ENCODE results near the gene MS4A4E. TPM values are rescaled to one million over a fixed set of nuclear protein-coding genes. Genes with fewer than 3 reads are reported as not detected.

Gene MS4A4E
- total and polyA plus RNA-seq, 2 donors (not counting 3 experiments of a cell fraction or from before 2014, with no cell fraction given) = not detected

GRCh38 chr11:60197442-60197841 is 45.5 kb downstream of the MS4A4E start:
- Histone ChIP-seq H3K9ac (replicated peaks; ENCODE audit: extremely low read depth, insufficient read depth, low read length) (no peak overlapping the region), H3K36me3 (ENCODE audit: control insufficient read depth in 2 of 2, extremely low read depth in 1 of 2, insufficient read depth in 2 of 2, low read length in 2 of 2) (no peaks in the 10 kb centered on the region), H3K4me3 (replicated peaks in 1 of 3; ENCODE audit: insufficient read depth in 1 of 3, low read depth in 1 of 3, low read length in 3 of 3) (no peak overlapping the region), H3K4me1 (ENCODE audit: control insufficient read depth, extremely low read depth, insufficient read depth, low read length) (peaks cover 37% of the 10 kb centered on the region), H3K9me3 (replicated peaks; ENCODE audit: control insufficient read depth, insufficient read depth, low read length) (no peaks in the 10 kb centered on the region), H4K20me1 (replicated peaks; ENCODE audit: control insufficient read depth, extremely low read depth, insufficient read depth, low read length) (no peaks in the 10 kb centered on the region), H3K27me3 (ENCODE audit: control insufficient read depth in 2 of 2, insufficient read depth in 2 of 2, low read length in 2 of 2) (no peaks in the 10 kb centered on the region), H3K9me1 (replicated peaks; ENCODE audit: control insufficient read depth, extremely low read depth, insufficient read depth, low read length) (no peaks in the 10 kb centered on the region), H2AFZ (ENCODE audit: low read depth, low read length) (no peak overlapping the region), H3K27ac (ENCODE audit: insufficient read depth, low read depth, low read length) (no peak overlapping the region), H3K4me2 (ENCODE audit: insufficient read depth, low read length) (no peak overlapping the region), H3K79me2 (ENCODE audit: control insufficient read depth, insufficient read depth, low read length) (no peaks in the 10 kb centered on the region)
- dilution Hi-C loops (cut with MboI; ENCODE audit: extremely low pct_ligation_motif_present, low sequenced_read_pairs) = no loop called here
- BruUV-seq (replicated peaks) = no TSS peak
- no peak for TF ChIP-seq JUN (IDR thresholded peaks at IDR 0.05; ENCODE audit: borderline replicate concordance, insufficient read depth, insufficient read length, low read depth)
- TF ChIP-seq POLR2A (IDR thresholded peaks at IDR 0.05; ENCODE audit: low read depth, low read length) = no peak
- no peak for TF ChIP-seq FOS (IDR thresholded peaks at IDR 0.05; ENCODE audit: borderline replicate concordance, insufficient read depth, low read length)
- no peak for TF ChIP-seq EZH2 (IDR thresholded peaks at IDR 0.05; ENCODE audit: borderline replicate concordance, low read depth, low read length, severe bottlenecking)
- no peak for TF ChIP-seq GATA2 (IDR thresholded peaks at IDR 0.05; ENCODE audit: insufficient read depth, insufficient read length, low read depth, low read length)
- no peak for TF ChIP-seq CTCF (IDR thresholded peaks at IDR 0.05; ENCODE audit: extremely low read depth in 1 of 2, insufficient read depth in 1 of 2, low read depth in 1 of 2, low read length in 2 of 2)
- TF ChIP-seq, protein P1, sequence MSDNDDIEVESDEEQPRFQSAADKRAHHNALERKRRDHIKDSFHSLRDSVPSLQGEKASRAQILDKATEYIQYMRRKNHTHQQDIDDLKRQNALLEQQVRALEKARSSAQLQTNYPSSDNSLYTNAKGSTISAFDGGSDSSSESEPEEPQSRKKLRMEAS (IDR thresholded peaks at IDR 0.05; ENCODE audit: insufficient read depth, insufficient read length) = no peak
- intact Hi-C loops (cut with micrococcal nuclease) = loop anchor here (10.0 kb wide), 1 partner anchor 643 kb away; no protein-coding TSS in a partner anchor
- ChIA-PET POLR2A (no interaction called here), CTCF (interaction anchor here (1.1 to 5.6 kb wide), 3 partner anchors 12 to 55 kb away, joined by 3 to 88 read pairs (median 13); no protein-coding TSS in a partner anchor)
- DNase-seq (ENCODE audit: low read depth, low spot score) (no peak), FAIRE-seq (no peak)

Measured in endothelial cell of umbilical vein (primary cell).